NCI-H2171 (cell line): ENCODE results near the gene CCDC191.

ENCODE experiments used
- DNase-seq: peaks from one replicate; lab custom pipeline; 2025; lab: John Stamatoyannopoulos, UW

Gene CCDC191, protein sequence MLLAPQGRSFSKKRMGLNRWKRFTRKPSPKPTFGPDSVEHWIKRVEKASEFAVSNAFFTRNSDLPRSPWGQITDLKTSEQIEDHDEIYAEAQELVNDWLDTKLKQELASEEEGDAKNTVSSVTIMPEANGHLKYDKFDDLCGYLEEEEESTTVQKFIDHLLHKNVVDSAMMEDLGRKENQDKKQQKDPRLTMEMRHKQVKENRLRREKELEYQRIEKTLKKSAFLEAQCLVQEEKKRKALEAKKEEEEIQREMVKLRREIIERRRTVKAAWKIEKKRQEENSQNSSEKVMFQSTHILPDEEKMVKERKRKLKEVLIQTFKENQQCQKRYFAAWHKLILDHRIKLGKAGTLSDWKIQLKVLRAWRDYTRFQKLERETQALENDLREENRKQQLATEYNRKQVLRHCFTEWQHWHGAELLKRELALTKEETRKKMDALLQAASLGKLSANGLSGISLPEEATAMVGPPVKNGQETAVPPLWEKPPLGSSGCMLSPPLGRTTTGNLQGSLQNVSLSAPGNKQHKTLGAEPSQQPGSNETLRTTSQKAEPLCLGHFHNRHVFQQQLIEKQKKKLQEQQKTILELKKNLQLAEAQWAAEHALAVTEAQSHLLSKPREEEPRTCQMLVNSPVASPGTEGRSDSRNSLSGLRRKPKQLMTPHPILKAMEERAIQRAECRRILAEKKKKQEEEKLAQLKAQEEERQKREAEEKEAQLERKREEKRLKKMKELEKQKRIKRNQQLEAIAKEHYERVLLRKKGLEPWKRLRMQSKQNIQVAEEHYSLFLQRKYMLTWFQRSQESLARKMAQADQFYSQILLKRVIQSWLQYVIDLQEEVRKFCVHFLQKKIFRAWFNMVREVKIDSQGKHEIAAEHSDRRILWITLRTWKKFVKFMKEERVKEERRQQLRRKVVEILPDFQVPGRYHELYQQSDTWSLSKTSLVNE

GRCh38 chr3:114056130-114057010 lies at the start of gene CCDC191, which contains the start of gene QTRT2:
TSS of gene CCDC191 (minus strand) at chr3:114056526. CDS start at chr3:114056466, 60 bp downstream.
TSS of gene QTRT2 (plus strand) at chr3:114056737. CDS start at chr3:114065258, 8,521 bp downstream.
- DNase-seq = peak; percentile 100

- no peak for DNase-seq
Observed at GRCh38 chr3:114104414-114104813, 48.1 kb upstream of the CCDC191 start.

DNA sequence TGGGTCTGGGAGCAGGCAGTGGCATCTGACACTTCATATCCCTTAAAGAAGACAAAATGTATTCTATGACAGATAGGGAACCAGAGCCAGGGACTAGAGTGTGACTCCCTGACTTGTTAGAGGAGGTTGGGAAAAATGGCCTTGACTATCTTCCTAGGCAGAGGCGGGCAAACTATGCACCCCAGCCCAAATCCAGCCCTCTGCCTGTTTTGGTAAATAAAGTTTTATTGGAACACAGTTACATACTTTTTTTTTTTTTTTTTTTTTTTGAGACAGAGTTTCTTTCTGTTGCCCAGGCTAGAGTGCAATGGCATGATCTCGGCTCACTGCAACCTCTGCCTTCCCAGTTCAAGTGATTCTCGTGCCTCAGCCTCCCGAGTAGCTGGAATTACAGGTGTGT lies 47.5 kb upstream of the CCDC191 start:
- DNase-seq = no peak

GRCh38 chr3:114103181-114103580 lies 46.9 kb upstream of the CCDC191 start:
- no peak for DNase-seq

GRCh38 chr3:114101101-114101500 lies 44.8 kb upstream of the CCDC191 start:
- DNase-seq = no peak

- DNase-seq = no peak
Observed at GRCh38 chr3:114095796-114096195, 39.5 kb upstream of the CCDC191 start.

DNA sequence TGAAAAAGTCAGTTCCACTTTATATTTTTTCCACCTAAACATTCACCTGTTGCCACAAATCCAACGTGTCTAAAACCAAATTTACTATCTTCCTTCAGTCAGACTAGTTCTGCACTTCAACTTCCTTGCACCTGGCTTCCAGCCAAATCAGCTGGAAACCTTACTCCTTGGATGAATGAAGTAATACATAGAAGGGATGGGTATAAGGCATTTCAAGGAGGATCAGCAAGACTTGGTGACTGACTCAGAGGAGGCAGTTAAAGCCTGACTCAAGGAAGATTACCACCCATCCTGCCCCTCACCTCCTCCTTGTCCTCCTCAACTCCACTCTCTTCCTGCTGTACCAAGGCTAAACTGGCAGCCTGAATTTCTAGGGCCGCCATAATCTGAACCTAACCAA lies 37.3 kb upstream of the CCDC191 start:
- peak; percentile 14 for DNase-seq

- no peak for DNase-seq
Observed at GRCh38 chr3:114093016-114093380, 36.7 kb upstream of the CCDC191 start.

DNA sequence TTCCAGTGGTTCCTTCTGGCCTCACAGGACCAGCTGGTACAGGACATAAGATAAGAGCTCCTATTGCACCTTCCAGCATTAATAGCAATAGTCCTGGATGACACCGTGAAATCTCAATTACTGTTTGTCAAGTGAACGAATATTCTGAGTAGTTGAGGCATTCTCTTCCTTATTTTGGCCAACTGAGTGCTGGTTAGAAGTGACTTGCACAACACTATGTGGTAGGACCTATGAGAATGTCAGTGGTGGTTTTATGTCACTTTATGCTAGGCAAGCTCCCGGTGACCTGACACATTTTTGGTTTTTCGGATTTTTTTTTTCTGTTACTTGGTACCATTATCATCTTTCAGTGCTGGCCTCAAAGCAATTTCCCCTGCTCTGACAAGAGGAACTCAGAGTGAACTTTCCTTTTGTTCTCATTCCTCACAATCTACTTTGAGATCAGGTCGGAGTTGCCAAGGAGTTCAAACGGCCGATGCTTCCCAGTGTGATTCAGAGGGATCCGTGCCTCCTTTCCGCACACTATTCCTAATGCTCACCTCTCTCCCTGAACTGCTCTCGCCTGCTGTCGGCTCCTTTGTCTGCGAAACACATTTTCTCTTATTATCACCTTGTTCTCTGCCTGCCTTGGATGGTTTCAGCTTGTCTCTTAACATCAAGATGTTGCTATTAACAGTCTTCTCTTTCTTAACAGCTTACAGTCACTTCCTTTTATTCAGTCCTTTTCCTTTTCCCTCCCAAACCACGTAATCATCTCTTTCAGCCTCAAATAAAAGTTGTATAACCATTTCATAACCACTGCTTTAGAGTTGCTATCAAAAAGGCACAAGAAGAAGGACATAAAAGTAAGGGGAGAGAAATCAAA lies 36.1 kb upstream of the CCDC191 start:
- no peak for DNase-seq

- no peak for DNase-seq
Observed at GRCh38 chr3:114089675-114090074, 33.3 kb upstream of the CCDC191 start.

DNA sequence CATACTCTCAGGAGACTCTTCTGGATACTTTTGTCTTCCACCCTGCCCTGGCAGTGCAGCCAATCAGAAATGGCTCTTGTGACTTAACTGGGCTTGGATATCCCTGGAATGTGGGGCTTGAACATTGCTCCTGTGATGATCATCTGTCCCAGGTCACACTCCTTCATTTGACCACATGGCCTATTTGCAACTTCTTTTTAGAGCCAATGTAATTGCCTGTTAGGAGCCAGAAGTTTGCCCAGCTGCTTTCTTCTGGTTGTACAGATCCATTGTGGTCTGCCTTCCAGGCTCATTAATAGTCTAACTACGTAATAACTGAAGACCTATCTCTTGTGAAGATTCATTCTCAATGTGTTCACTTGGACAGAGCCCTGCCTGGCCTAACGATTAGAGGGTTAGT lies 30.0 kb upstream of the CCDC191 start:
- no peak for DNase-seq

- DNase-seq = no peak
Observed at GRCh38 chr3:114083112-114083511, 26.8 kb upstream of the CCDC191 start.

DNA sequence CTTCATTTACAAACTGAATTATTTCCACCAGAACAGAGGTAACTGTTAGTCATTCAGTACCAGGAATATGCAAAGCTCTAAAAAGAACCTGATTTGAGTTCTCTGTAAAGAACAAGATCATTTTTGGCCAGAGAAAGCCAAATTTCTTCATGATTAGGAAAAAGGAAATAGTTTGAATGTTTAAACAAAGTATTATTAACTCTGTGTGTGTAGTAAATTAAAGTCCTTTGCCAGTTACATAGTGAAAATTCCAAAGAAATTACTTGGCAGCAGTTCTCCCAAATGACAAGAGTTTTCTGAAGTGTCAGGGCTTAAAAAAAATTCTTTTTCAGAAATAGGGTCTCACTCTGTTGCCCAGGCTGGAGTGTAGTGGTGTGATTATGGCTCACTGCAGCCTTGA lies 24.7 kb upstream of the CCDC191 start:
- DNase-seq = no peak

GRCh38 chr3:114080201-114080600 lies 23.9 kb upstream of the CCDC191 start:
- DNase-seq = no peak

DNA sequence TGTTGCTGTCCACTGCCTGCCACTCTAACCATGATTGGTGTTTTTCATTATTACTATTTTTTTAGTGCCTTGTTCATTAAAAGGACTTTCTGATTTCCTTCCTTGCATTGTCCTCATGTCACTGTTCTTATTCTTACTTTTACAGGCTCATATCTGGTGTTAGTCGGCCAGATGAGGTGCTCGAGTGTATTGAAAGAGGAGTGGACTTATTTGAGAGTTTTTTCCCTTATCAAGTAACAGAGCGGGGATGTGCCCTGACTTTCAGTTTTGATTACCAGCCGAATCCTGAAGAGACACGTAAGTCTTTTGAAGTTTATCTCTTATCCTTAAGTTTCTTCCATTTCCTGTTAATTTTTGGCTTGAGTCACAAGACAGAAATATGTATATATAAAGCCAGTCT lies 23.4 kb upstream of the CCDC191 start:
- no peak for DNase-seq

GRCh38 chr3:114078126-114078525 lies 21.8 kb upstream of the CCDC191 start:
- no peak for DNase-seq

DNA sequence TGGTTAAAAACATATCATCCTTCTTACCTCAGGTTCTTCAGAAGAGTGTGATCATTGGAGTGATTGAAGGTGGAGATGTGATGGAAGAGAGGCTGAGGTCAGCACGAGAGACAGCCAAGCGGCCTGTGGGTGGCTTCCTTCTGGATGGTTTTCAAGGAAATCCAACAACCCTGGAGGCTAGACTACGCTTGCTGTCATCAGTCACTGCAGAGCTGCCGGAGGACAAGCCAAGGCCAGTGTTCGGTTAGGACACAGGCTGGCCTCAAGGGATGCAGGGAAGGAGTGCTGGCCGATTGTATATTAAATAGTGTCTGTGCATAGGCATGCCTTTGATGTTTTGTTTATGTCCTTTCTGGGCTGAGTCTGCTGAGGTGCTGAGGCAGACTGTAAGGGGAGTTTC lies 20.4 kb upstream of the CCDC191 start:
- no peak for DNase-seq

DNA sequence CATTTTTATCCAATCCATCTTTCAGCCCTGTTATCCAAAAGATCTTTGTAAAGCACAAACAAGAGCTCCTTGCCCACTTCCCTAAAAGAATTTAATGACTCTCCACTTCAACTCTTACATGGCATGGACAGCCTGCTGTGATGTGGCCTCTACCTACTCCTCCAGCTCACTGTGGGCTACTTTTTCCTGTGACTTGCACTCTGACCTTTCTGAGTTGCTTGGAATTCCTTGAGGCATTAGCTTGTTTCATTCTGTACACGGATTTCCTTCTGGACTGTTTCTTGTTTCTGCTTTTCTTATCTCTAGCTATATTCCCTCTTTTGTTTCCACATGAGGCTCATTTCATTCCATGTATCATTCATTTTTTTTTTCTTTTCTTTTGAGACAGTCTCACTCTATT lies 15.5 kb upstream of the CCDC191 start:
- DNase-seq = no peak

- no peak for DNase-seq
Observed at GRCh38 chr3:114068336-114068735, 12.0 kb upstream of the CCDC191 start.

DNA sequence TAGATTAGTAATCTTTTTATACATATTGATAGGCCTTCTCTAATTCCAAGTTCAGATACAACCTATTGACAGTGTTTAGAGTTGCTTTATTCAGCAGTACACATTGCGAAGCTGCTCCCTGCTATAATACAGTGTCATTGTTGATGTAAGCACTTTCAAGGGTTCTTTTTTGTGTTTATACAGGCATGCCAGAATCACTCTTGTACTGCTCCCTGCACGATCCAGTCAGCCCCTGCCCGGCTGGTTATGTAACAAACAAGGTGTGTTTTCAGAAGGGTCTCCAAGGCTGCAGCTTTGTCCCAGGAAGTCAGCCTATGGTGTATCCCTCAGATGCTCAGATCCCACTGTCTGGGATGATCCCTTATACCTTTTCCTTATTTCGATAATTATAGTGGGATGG lies 11.5 kb upstream of the CCDC191 start:
- DNase-seq = no peak
